GM19452 (cell line): ENCODE data around the gene OS9.
"Not testable (repeated sequence)": the region's sequence is repeated elsewhere in the genome, so short reads cannot be mapped to it uniquely, and the experiment has no call there.

Experiments used
- ATAC-seq: cut with Tn5 transposase; IDR thresholded peaks from one replicate; pipeline ENCODE4 v1.9.1; 2021; ENCODE audit not compliant: unreplicated experiment

Gene OS9

DNA sequence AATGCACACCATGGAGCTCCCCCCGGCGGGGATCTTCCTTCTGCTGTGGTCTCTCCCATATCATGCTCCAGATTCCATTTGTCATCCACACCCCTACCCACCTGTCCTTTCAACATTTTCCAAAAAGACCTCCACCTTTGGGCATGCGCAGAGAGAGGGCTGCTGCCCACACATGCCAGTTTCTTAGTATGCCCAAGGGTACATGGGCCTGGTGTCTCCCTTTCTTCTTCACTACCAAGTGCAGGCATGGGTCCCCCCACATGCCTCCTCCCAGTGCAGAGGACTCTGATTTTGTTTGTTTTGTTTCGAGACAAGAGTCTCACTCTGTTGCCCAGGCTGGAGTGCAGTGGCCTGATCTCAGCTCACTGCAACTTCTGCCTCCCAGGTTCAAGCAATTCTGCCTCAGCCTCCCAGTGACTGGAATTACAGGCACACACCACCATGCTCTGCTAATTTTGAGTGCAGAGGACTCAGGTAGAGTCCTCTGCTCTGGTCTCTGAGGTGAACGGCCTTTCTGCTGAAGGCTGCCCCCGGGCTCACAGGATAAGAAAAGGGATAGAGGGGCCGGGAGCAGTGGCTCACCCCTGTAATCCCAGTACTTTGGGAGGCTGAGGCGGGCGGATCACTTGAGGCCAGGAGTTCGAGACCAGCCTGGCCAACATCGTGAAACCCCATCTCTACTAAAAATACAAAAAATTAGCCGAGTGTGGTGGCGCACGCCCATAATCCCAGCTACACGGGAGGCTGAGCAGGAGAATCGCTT, 28.1 kb downstream of the OS9 start:
- ATAC-seq: not testable (repeated sequence)

DNA sequence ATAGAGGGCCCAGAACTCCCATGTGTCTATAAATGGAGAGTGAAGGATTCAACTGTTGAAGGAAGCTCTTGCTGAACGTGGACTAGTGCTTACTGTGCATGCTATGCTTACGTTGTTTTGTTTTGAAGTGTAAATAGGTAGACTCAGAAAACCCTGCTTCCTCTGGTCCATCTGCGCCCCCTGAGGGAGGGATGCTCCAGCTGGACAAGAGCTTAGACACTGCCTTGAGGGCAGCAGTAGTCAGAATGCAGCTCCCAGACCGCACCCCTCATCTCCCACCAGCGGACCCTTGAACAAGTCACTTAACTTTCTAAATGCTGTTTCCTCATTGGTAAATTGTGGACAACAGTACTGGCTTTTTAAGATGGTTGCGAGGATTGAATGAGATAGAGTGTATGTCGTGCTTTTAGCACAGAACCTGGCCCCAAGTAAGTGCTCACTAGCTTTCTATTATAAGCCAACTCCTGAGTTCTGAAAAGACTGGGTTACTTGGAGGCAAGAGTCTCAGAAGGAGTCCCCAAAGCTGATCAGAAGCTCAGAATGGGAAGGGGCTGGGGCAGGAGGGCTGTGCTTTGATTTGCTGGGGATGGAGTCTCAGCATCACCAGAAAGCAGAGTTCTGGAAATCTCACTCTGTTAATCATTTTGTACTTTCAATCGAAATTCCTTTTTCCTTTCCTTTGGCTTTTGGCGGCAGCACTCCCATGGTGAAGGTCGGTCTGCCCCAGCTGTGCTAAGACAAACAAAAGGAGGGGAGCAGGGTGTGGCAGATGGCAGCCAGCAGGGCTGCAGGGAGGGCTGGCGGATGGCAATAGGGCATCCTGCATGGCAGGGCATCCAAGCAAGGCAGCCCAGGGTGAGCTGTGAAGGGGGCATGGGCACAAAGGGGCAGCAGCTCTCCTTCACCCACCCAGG, 29.0 kb downstream of the OS9 start:
- no peak for ATAC-seq

GRCh38 chr12:57723630-57723962, 29.7 kb downstream of the OS9 start:
- ATAC-seq: no peak

GRCh38 chr12:57724003-57724935, 30.3 kb downstream of the OS9 start:
- no peak for ATAC-seq

- no peak for ATAC-seq
Measured at GRCh38 chr12:57724936-57725740, 31.2 kb downstream of the OS9 start.

GRCh38 chr12:57725851-57726150, 31.9 kb downstream of the OS9 start:
- no peak for ATAC-seq

- no peak for ATAC-seq
Measured at GRCh38 chr12:57726151-57726883, 32.4 kb downstream of the OS9 start.

DNA sequence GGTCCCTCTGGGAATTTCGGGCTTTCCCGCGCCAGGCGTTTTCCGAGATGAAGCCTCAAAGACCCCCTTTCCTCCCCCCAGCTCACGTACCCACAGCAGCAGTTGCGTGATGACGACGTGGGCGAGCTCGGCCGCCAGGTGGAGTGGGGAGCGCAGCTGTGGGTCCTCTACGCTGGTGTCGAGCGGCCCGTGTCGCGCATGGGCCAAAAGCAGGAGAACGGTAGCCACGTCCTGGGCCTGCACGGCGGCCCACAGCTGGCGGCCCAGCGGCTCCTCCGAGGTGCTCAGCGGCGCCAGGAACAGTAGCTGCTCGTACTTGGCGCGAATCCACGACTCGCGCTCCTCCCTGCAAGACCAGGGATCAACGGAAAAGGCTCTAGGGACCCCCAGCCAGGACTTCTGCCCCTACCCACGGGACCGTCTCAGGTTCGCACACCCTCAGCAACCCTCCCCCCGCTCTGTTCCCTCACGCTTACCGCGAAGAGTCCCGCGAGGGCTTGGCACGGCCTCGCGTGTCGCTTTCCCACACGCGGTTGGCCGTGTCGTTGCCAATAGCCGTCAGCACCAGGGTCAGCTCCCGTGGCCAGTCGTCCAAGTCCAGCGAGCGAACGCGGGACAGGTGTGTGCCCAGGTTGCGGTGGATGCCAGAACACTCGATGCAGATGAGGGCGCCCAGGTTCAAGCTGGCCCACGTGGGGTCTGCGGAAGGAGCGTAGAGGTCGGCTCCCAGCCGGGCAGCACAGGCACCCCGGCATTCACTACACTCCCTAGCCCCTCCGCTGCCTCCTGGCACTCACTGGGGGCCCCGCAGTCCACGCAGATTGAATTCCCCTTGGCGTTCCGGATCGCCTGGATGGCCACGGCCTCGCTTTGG, 33.2 kb downstream of the OS9 start:
- ATAC-seq: no peak

GRCh38 chr12:57727758-57728395, 33.9 kb downstream of the OS9 start:
- ATAC-seq: no peak

DNA sequence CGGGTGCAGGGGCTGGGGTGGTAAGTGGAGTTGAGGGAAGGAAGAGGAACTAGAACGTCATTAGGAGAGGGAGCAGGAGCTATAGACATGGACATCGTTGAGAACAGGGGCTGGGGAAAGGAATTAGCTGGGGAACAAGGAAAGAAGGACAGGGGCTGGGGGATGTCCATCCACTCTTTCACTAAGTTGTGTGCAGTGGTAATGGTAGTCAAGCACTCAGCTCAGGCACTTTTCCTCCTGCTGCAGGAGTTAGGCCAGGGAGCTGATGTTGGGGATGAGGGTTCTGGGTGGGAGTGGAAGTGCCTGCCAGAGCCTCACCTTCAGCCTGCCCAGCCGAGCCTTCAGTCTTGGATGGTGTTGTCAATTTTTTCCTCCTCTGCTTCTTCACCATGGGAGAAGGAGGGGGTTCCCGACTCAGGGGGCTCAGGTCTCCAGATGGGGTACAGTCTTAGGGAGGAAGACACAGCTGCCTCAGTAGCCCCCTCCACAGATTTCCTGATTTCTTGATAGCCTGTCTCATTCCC, 35.5 kb downstream of the OS9 start:
- ATAC-seq: no peak

- no peak for ATAC-seq
Measured at GRCh38 chr12:57730336-57731067, 36.6 kb downstream of the OS9 start.

GRCh38 chr12:57731411-57732080, 37.6 kb downstream of the OS9 start:
- no peak for ATAC-seq

GRCh38 chr12:57732270-57732669, 38.3 kb downstream of the OS9 start:
- no peak for ATAC-seq

DNA sequence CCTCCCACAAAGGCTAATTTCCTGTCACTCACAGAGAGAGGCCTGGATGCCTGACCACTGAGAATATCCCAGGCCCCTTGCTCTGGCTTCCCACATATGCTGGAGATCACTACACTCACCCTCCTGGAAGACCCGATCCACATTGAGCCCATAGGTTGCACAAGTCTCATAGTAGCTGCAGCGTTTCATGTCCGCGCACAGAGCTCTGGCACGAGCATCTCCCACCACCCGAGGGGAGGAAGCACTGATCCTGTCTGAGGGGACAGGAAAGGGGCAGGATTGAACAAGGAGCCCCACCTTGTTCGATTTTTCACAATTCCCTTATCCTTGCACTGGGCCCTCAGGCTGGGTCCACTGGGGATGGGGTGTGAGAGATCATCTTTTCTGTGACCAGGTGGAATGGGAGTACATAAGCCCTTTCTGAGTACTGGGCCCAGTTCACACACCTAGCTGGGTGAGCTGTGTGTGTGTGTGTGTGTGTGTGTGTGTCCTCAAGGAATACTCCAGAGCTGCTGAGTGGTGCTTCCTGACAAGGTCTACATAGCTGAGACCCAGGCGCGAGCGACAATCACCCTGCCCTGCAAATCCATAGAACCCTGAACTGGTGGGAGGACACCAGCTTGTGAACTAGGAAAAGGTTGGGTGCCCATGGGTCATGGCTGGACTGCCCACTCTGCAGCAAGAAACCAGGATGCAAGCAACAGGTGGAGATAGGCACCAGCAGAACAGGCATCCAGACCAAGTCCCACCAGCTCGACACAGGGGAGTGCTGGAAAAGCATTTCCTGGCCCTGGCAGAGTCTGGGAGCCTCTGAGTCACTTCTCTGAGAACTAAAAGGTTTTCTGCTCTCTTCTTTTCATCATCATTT, 39.0 kb downstream of the OS9 start:
- ATAC-seq: no peak

DNA sequence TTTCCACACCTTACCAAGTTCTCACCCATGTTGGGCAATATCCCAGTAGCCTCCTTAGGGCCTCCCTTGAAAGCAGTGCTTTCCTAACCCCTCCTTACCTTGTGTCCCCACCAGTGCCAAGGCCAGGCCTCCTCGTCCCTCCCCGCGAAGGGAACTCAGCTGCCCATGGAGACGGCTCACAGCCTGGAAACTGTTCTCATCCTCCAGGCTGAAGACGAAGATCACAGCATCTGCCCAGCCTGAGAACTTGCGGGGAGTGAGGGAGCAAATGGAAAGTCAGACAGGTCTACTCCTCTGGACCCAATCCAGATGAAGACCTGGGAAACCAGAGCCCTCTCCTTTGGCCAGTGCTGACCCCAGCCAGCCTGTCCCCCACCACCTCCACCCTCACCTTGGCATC, 40.0 kb downstream of the OS9 start:
- no peak for ATAC-seq

GRCh38 chr12:57734591-57734990, 40.7 kb downstream of the OS9 start:
- ATAC-seq: no peak
